ENCODE data around the gene KLHL8. TPM values are rescaled to one million over a fixed set of nuclear protein-coding genes. Genes with fewer than 3 reads are reported as not detected.

KLHL8 gene
- total RNA-seq, 1 experiment from 2014 or later, result 4.6 TPM

DNA sequence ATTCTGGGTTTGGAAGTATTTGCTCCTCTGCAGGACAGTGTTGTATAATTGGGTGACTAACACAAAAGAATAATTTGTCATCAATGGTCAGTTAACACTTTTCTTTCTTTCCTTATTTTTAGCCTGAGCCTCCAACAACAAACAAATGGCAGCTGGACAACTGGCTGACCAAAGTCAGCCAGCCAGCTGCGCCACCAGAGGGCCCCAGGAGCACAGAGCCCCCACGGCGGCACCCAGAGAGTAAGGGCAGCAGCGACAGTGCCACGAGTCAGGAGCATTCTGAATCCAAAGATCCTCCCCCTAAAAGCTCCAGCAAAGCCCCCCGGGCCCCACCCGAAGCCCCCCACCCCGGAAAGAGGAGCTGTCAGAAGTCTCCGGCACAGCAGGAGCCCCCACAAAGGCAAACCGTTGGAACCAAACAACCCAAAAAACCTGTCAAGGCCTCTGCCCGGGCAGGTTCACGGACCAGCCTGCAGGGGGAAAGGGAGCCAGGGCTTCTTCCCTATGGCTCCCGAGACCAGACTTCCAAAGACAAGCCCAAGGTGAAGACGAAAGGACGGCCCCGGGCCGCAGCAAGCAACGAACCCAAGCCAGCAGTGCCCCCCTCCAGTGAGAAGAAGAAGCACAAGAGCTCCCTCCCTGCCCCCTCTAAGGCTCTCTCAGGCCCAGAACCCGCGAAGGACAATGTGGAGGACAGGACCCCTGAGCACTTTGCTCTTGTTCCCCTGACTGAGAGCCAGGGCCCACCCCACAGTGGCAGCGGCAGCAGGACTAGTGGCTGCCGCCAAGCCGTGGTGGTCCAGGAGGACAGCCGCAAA is 106.0 kb downstream of the KLHL8 start:
- H3K4me3 ChIP-seq (ENCODE audit: insufficient read depth, low read depth, low read length), result no peak overlapping the region
- peak; percentile 73 for DNase-seq
- no peaks in the 10 kb centered on the region for H3K27me3 ChIP-seq (ENCODE audit: control insufficient read depth, insufficient read depth, low read length)
- H3K36me3 ChIP-seq (replicated peaks; ENCODE audit: control insufficient read depth, insufficient read depth, low read length), result peaks cover 15% of the 10 kb centered on the region

DNA sequence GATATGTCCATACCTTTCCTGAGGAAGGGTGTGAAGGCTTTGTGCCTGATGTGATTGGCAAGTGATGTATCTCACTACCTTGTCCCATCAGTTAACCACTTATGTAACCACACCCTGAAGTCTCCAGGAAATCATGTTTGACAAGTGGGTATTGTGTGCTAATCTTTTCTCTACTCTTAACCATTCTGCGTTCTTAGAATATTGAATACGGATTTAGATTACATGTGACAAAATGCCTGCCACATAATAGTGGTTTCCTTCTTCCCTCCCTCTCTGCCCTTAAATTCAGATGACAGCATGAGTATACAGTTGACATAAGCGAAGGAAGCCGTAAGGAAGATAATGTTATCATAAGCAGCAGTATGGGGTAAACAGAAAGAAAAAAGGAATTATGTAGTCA is 108.4 kb downstream of the KLHL8 start:
- H3K27me3 ChIP-seq (ENCODE audit: control insufficient read depth, insufficient read depth, low read length), result no peaks in the 10 kb centered on the region
- H3K36me3 ChIP-seq (replicated peaks; ENCODE audit: control insufficient read depth, insufficient read depth, low read length), result peaks cover 19% of the 10 kb centered on the region
- H3K4me3 ChIP-seq (ENCODE audit: insufficient read depth, low read depth, low read length), result no peak overlapping the region
- DNase-seq, result no peak

Other genes with a start within 250 kb of the KLHL8 start
- gene HSD17B13, start 102.3 kb upstream of the KLHL8 start, total RNA-seq (2014; rRNA removed; shearing (Covaris generic)), result 0.11 and 0.14 TPM in 2 replicates
- 20.9 and 35.0 TPM in 2 replicates for gene HSD17B11, start 170.6 kb upstream of the KLHL8 start, total RNA-seq (2014; rRNA removed; shearing (Covaris generic))
- 9.1 TPM in 2 replicates for gene NUDT9, start 202.0 kb upstream of the KLHL8 start, total RNA-seq (2014; rRNA removed; shearing (Covaris generic))